WTC11 (cell line): ENCODE measurements around the gene AFAP1L1. TPM values are rescaled to one million over a fixed set of nuclear protein-coding genes. Genes with fewer than 3 reads are reported as not detected.

Experiments used
- ATAC-seq: fragments of 200-7000 bp; cut with Tn5 transposase; 2 replicates; pipeline ENCODE4 v1.10.0; 2021; ENCODE audit warnings: mild to moderate bottlenecking, moderate library complexity
- CTCF ChIA-PET: fragments of 300-600 bp; sonication (Branson Sonifier 250); formaldehyde crosslinking; loops from one replicate; lab custom pipeline; 2021; ENCODE audit warnings: antibody characterized with exemption; lab: Charles Lee
- POLR2A ChIA-PET: fragments of 350-600 bp; sonication (Branson Sonifier 250); formaldehyde crosslinking; loops from one replicate; lab custom pipeline; 2021; ENCODE audit warnings: antibody characterized with exemption; lab: Charles Lee
- DNase-seq: peaks from one replicate; pipeline ENCODE4 v3.0.0; 2021; ENCODE audit warnings: low spot score
- H3K27ac Mint-ChIP-seq: 2 replicates; pipeline ENCODE4 v1.8.0; 2021; ENCODE audit warnings: mixed read lengths
- H3K27me3 Mint-ChIP-seq: 2 replicates; pipeline ENCODE4 v1.8.0; 2021; ENCODE audit warnings: low read depth, mild to moderate bottlenecking, moderate library complexity, mixed read lengths
- H3K36me3 Mint-ChIP-seq: 2 replicates; pipeline ENCODE4 v1.8.0; 2021; ENCODE audit warnings: mixed read lengths
- H3K4me1 Mint-ChIP-seq: 2 replicates; pipeline ENCODE4 v1.8.0; 2022; ENCODE audit warnings: mixed read lengths
- H3K4me3 Mint-ChIP-seq: 2 replicates; pipeline ENCODE4 v1.8.0; 2021; ENCODE audit warnings: mild to moderate bottlenecking, moderate library complexity, mixed read lengths
- H3K9me3 Mint-ChIP-seq: 2 replicates; pipeline ENCODE4 v1.8.0; 2021; ENCODE audit warnings: mixed read lengths
- ATF3 ChIP-seq: sonication (generic); formaldehyde crosslinking; conservative IDR thresholded peaks from 2 replicates; pipeline ENCODE4 v1.8.1; 2022; ENCODE audit warnings: mild to moderate bottlenecking, missing genetic modification reagents
- CDX4 ChIP-seq: fragments of 250-450 bp; sonication (Bioruptor Pico); IDR thresholded peaks from 2 replicates; pipeline ENCODE4 v1.9.0; 2021; ENCODE audit warnings: moderate library complexity, mild to moderate bottlenecking, inconsistent platforms, borderline replicate concordance
- CTCF ChIP-seq: fragments of 200-600 bp; IDR thresholded peaks from 2 replicates; pipeline ENCODE4 v1.8.0; 2022; ENCODE audit warnings: antibody characterized with exemption
- ELF4 ChIP-seq: sonication (generic); formaldehyde crosslinking; IDR thresholded peaks from 2 replicates; pipeline ENCODE4 v1.8.1; 2022; ENCODE audit warnings: low read depth, mild to moderate bottlenecking, moderate library complexity, missing genetic modification reagents
- FOXK1 ChIP-seq: sonication (generic); formaldehyde crosslinking; IDR thresholded peaks from 2 replicates; pipeline ENCODE4 v1.8.0; 2022; ENCODE audit warnings: mild to moderate bottlenecking, moderate library complexity, missing genetic modification reagents
- JAZF1 ChIP-seq: fragments of 250-450 bp; sonication (Bioruptor Pico); IDR thresholded peaks from 2 replicates; pipeline ENCODE4 v1.9.0; 2021; ENCODE audit warnings: moderate library complexity, mild to moderate bottlenecking, inconsistent platforms
- KAT7 ChIP-seq: sonication (generic); formaldehyde crosslinking; IDR thresholded peaks from 2 replicates; pipeline ENCODE4 v1.8.1; 2023; ENCODE audit warnings: missing genetic modification reagents, mild to moderate bottlenecking, borderline replicate concordance
- MLX ChIP-seq: sonication (generic); formaldehyde crosslinking; IDR thresholded peaks from 2 replicates; pipeline ENCODE4 v1.8.1; 2023; ENCODE audit warnings: mild to moderate bottlenecking, missing genetic modification reagents, moderate library complexity
- MXD4 ChIP-seq: fragments of 250-450 bp; sonication (Bioruptor Pico); IDR thresholded peaks from 2 replicates; pipeline ENCODE4 v1.8.0; 2021; ENCODE audit warnings: mild to moderate bottlenecking, moderate library complexity, borderline replicate concordance
- NFE2L1 ChIP-seq: sonication (generic); formaldehyde crosslinking; IDR thresholded peaks from 2 replicates; pipeline ENCODE4 v1.8.1; 2023; ENCODE audit warnings: missing genetic modification reagents
- NR2C2 ChIP-seq: sonication (generic); formaldehyde crosslinking; IDR thresholded peaks from 2 replicates; pipeline ENCODE4 v1.8.0; 2022; ENCODE audit warnings: mild to moderate bottlenecking, missing genetic modification reagents
- NR3C1 ChIP-seq: sonication (generic); formaldehyde crosslinking; conservative IDR thresholded peaks from 2 replicates; pipeline ENCODE4 v1.8.1; 2023; ENCODE audit warnings: low read depth, mild to moderate bottlenecking, missing genetic modification reagents
- OVOL2 ChIP-seq: fragments of 250-450 bp; sonication (Bioruptor Pico); IDR thresholded peaks from 2 replicates; pipeline ENCODE4 v1.9.0; 2021; ENCODE audit warnings: mild to moderate bottlenecking, borderline replicate concordance
- PRRX2 ChIP-seq: fragments of 250-450 bp; sonication (Bioruptor Pico); IDR thresholded peaks from 2 replicates; pipeline ENCODE4 v1.8.0; 2021; ENCODE audit warnings: mild to moderate bottlenecking
- RELA ChIP-seq: sonication (generic); formaldehyde crosslinking; IDR thresholded peaks from 2 replicates; pipeline ENCODE4 v1.8.1; 2022; ENCODE audit warnings: missing genetic modification reagents, mild to moderate bottlenecking, borderline replicate concordance
- SMAD3 ChIP-seq: sonication (generic); formaldehyde crosslinking; IDR thresholded peaks from 2 replicates; pipeline ENCODE4 v1.8.0; 2022; ENCODE audit warnings: missing genetic modification reagents, mild to moderate bottlenecking, borderline replicate concordance
- SMAD4 ChIP-seq: sonication (generic); formaldehyde crosslinking; IDR thresholded peaks from 2 replicates; pipeline ENCODE4 v1.8.0; 2022; ENCODE audit warnings: mild to moderate bottlenecking, missing genetic modification reagents
- TEAD1 ChIP-seq: sonication (generic); formaldehyde crosslinking; IDR thresholded peaks from 2 replicates; pipeline ENCODE4 v1.8.0; 2022; ENCODE audit warnings: mild to moderate bottlenecking, missing genetic modification reagents
- TP53 ChIP-seq: sonication (generic); formaldehyde crosslinking; IDR thresholded peaks from 2 replicates; pipeline ENCODE4 v1.8.1; 2023; ENCODE audit warnings: mild to moderate bottlenecking, missing genetic modification reagents
- USF1 ChIP-seq: sonication (generic); formaldehyde crosslinking; IDR thresholded peaks from 2 replicates; pipeline ENCODE4 v1.8.0; 2022; ENCODE audit warnings: mild to moderate bottlenecking, missing genetic modification reagents
- ZBTB21 ChIP-seq: sonication (generic); formaldehyde crosslinking; IDR thresholded peaks from 2 replicates; pipeline ENCODE4 v1.8.1; 2023; ENCODE audit warnings: mild to moderate bottlenecking, missing genetic modification reagents, borderline replicate concordance
- ZNF138 ChIP-seq: sonication (generic); formaldehyde crosslinking; conservative IDR thresholded peaks from 2 replicates; pipeline ENCODE4 v1.8.1; 2022; ENCODE audit warnings: mild to moderate bottlenecking, moderate library complexity, missing genetic modification reagents
- ZNF396 ChIP-seq: fragments of 250-450 bp; sonication (Bioruptor Pico); IDR thresholded peaks from 2 replicates; pipeline ENCODE4 v1.8.0; 2021; ENCODE audit warnings: mild to moderate bottlenecking, moderate library complexity, borderline replicate concordance
- ZNF416 ChIP-seq: fragments of 250-450 bp; sonication (Bioruptor Pico); IDR thresholded peaks from 2 replicates; pipeline ENCODE4 v1.9.0; 2021; ENCODE audit warnings: mild to moderate bottlenecking, inconsistent platforms
- ZNF512 ChIP-seq: sonication (generic); formaldehyde crosslinking; IDR thresholded peaks from 2 replicates; pipeline ENCODE4 v1.8.1; 2022; ENCODE audit warnings: missing genetic modification reagents, borderline replicate concordance
- total RNA-seq: library from RNA; stranded (reverse); gene quantifications from 3 replicates; pipeline ENCODE4 v1.2.3, GENCODE V29; 2021

The AFAP1L1 gene
- total RNA-seq, 1 experiment from 2014 or later = 8.4 TPM

GRCh38 chr5:149274939-149275338 is 3.3 kb downstream of the AFAP1L1 start:
- ChIA-PET CTCF (interaction anchor here (1.2 kb wide), 1 partner anchor 34 kb away, joined by 3 read pairs; no protein-coding TSS in a partner anchor), POLR2A (no interaction called here)
- Mint-ChIP-seq H3K27ac (no peak overlapping the region), H3K4me1 (peaks cover 27% of the 10 kb centered on the region), H3K9me3 (peaks cover 3% of the 10 kb centered on the region; the same call in 1 of the 2 replicates), H3K27me3 (peaks cover 42% of the 10 kb centered on the region), H3K4me3 (no peak overlapping the region), H3K36me3 (no peaks in the 10 kb centered on the region; the same call in 1 of the 2 replicates)
- TF ChIP-seq FOXK1 (CRISPR knock-in tag) (no peak), ZNF396 (CRISPR knock-in tag) (no peak), OVOL2 (CRISPR knock-in tag) (no peak), USF1 (CRISPR knock-in tag) (no peak), NR2C2 (CRISPR knock-in tag) (no peak), MLX (CRISPR knock-in tag) (no peak), ATF3 (no peak), CDX4 (CRISPR knock-in tag) (no peak), ZNF138 (CRISPR knock-in tag) (no peak), SMAD3 (CRISPR knock-in tag) (no peak), CTCF (no peak)
- DNase-seq = no peak
- no peak for ATAC-seq

GRCh38 chr5:149277801-149278200 is 6.1 kb downstream of the AFAP1L1 start:
- H3K9me3 Mint-ChIP-seq = peaks cover 3% of the 10 kb centered on the region; the same call in 1 of the 2 replicates
- peaks cover 18% of the 10 kb centered on the region for H3K27me3 Mint-ChIP-seq
- ChIA-PET CTCF (interaction anchor here (1.4 to 3.0 kb wide), 2 partner anchors 13 to 37 kb away, joined by 3 to 9 read pairs; no protein-coding TSS in a partner anchor), POLR2A (no interaction called here)
- DNase-seq (no peak), ATAC-seq (no peak)
- peaks cover 14% of the 10 kb centered on the region for H3K4me1 Mint-ChIP-seq
- no peaks in the 10 kb centered on the region; the same call in 1 of the 2 replicates for H3K36me3 Mint-ChIP-seq
- H3K27ac Mint-ChIP-seq = no peak overlapping the region
- no peak for TF ChIP-seq ZNF416 (CRISPR knock-in tag)
- TF ChIP-seq MXD4 = no peak
- no peak for TF ChIP-seq NFE2L1 (CRISPR knock-in tag)
- no peak for TF ChIP-seq TEAD1 (CRISPR knock-in tag)
- no peak for TF ChIP-seq JAZF1 (CRISPR knock-in tag)
- TF ChIP-seq TP53 (CRISPR knock-in tag) = no peak
- no peak for TF ChIP-seq ZBTB21 (CRISPR knock-in tag)
- no peak for TF ChIP-seq SMAD4 (CRISPR knock-in tag)
- TF ChIP-seq PRRX2 = no peak
- no peak for TF ChIP-seq KAT7 (CRISPR knock-in tag)
- no peak for TF ChIP-seq ELF4 (CRISPR knock-in tag)
- no peak for TF ChIP-seq ZNF512 (CRISPR knock-in tag)
- no peak for TF ChIP-seq RELA (CRISPR knock-in tag)
- TF ChIP-seq NR3C1 = no peak
- no peak overlapping the region for H3K4me3 Mint-ChIP-seq
